ENCODE data around the gene TNFRSF17.
"Not testable (repeated sequence)": the region's sequence is repeated elsewhere in the genome, so short reads cannot be mapped to it uniquely, and the experiment has no call there.

Gene TNFRSF17

GRCh38 chr16:11949527-11949926 is 15.5 kb upstream of the TNFRSF17 start:
- TF ChIP-seq, protein P1, sequence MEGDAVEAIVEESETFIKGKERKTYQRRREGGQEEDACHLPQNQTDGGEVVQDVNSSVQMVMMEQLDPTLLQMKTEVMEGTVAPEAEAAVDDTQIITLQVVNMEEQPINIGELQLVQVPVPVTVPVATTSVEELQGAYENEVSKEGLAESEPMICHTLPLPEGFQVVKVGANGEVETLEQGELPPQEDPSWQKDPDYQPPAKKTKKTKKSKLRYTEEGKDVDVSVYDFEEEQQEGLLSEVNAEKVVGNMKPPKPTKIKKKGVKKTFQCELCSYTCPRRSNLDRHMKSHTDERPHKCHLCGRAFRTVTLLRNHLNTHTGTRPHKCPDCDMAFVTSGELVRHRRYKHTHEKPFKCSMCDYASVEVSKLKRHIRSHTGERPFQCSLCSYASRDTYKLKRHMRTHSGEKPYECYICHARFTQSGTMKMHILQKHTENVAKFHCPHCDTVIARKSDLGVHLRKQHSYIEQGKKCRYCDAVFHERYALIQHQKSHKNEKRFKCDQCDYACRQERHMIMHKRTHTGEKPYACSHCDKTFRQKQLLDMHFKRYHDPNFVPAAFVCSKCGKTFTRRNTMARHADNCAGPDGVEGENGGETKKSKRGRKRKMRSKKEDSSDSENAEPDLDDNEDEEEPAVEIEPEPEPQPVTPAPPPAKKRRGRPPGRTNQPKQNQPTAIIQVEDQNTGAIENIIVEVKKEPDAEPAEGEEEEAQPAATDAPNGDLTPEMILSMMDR (IDR thresholded peaks at IDR 0.05; ENCODE audit: low read depth, low read length), result peak; percentile 57
- DNase-seq (ENCODE audit: extremely low read depth, low read depth), result no peak

- DNase-seq (ENCODE audit: extremely low read depth, low read depth), result no peak
- TF ChIP-seq, protein P1 (IDR thresholded peaks at IDR 0.05; ENCODE audit: low read depth, low read length), result no peak
Measured at GRCh38 chr16:11950388-11950787, 14.6 kb upstream of the TNFRSF17 start.

DNA sequence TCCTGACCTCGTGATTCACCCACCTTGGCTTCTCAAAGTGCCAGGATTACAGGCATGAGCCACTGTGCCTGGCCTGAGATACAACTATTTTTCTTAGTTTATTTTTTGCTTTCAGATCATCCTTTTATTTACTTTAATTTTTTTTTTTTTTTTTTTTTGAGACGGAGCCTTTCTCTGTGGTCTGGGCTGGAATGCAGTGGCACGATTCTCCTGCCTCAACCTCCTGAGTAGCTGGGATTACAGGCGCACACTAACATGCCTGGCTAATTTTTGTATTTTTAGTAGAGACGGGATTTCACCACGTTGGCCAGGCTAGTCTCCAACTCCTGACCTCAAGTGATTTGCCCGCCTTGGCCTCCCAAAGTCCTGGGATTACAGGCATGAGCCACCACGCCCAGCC is 11.4 kb upstream of the TNFRSF17 start:
- DNase-seq (ENCODE audit: extremely low read depth, low read depth), result peak; percentile 46

DNA sequence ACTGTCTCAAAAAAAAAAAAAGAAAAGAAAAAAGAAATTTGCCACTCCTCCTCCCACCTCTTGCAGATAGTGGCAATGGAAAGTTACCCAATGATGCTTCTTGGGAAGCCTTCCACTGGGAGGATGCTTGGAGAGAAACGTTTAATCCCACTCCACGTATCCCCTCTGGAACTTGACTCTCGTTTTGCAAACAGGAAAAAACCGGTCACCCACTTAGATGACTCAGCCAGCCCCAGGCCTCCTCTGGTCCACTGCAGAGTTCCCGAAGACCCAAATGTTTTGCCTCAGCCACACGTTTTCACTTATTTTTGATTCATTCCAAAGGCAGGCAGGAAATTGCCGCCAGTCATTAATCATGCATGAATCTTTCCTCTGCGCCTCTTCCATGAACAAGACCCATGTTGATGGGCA is 9.3 kb upstream of the TNFRSF17 start:
- peak; percentile 94 for DNase-seq (ENCODE audit: extremely low read depth, low read depth)
- TF ChIP-seq, protein P1 (IDR thresholded peaks at IDR 0.05; ENCODE audit: low read depth, low read length), result no peak

DNA sequence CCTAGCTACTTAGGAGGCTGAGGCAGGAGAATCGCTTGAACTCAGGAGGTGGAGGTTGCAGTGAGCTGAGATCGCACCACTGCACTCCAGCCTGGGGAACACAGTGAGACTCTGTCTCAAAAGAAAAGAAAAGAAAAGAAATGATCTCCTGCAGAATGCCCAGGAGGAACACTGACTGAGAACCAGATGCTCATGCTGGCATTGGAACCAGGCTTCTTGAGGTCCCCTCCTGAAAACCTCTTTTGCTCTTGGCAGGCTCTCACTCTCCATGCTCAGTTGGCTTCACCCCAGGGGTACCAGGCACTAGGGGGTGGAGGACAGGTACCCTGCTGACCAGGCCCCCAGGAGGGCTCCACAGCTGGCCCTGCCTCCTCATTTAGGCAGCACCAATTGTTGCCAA is 8.5 kb upstream of the TNFRSF17 start:
- no peak for DNase-seq (ENCODE audit: extremely low read depth, low read depth)
- TF ChIP-seq, protein P1 (IDR thresholded peaks at IDR 0.05; ENCODE audit: low read depth, low read length), result no peak

DNA sequence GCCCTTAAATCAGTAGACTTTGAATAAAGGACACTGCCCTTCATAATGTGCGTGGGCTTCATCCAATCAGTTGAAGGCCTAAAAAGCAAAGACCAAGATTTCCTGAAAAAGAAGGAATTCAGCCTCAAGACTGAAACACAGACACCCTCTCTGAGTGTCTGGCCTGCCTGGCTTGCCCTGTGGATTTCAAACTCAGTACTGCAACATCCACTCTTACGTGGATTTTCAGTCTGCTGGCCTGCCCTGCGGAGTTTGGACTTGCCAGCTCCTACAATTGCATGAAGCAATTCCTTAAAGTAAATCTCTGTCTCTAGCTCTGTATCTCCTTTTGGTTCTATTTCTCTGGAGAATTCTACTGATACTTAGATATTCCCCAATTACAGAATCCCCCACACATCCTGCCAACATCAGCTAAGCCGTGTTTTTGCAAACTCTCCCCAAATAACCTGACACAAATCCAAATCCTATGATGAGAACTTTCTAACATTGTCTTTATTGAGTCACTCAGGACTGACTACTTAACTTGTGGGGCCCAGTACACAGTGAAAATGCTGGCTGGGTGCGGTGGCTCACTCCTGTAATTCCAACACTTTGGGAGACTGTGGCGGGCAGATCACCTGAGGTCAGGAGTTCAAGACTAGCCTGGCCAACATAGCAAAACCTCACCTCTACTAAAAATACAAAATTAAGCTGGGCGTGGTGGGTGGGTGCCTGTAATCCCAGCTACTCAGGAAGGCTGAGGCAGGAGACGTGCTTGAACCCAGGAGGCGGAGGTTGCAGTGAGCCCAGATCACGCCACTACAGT is 7.2 kb upstream of the TNFRSF17 start:
- no peak for DNase-seq (ENCODE audit: extremely low read depth, low read depth)
- TF ChIP-seq, protein P1 (IDR thresholded peaks at IDR 0.05; ENCODE audit: low read depth, low read length), result no peak

GRCh38 chr16:11962457-11962856 is 2.6 kb upstream of the TNFRSF17 start:
- DNase-seq (ENCODE audit: extremely low read depth, low read depth), result not testable (repeated sequence)

- not testable (repeated sequence) for DNase-seq (ENCODE audit: extremely low read depth, low read depth)
Measured at GRCh38 chr16:11962978-11963377, 2.0 kb upstream of the TNFRSF17 start.

DNA sequence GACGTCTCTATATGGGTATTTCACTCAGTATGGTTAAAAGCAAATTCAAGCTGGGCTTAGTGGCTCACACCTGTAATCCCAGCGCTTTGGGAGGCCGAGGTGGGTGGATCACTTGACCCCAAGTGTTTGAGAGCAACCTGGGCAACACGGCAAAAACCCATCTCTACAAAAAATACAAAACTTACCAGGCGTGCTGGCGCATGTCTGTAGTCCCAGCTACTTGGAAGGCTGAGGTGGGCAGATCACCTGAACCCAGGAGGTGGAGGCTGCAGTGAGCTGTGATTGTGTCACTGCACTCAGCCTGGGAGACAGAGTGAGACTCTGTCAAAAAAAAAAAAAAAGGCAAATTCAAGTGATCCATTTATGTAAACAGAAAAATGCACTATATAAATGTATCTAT is 1.3 kb upstream of the TNFRSF17 start:
- TF ChIP-seq, protein P1 (IDR thresholded peaks at IDR 0.05; ENCODE audit: low read depth, low read length), result no peak
- DNase-seq (ENCODE audit: extremely low read depth, low read depth), result no peak
